ENCODE results near the gene GBGT1. TPM values are rescaled to one million over a fixed set of nuclear protein-coding genes. Genes with fewer than 3 reads are reported as not detected.

GBGT1 gene
- total RNA-seq, 1 experiment from 2014 or later, result not detected

GRCh38 chr9:133135146-133135745 lies 28.5 kb downstream of the GBGT1 start:
- Histone ChIP-seq H3F3A (ENCODE audit: low read length, unreplicated experiment) (no peaks in the 10 kb centered on the region), H3K4me1 (ENCODE audit: insufficient read depth, low read length) (peaks cover 31% of the 10 kb centered on the region), H3K36me3 (ENCODE audit: low read depth, low read length) (no peaks in the 10 kb centered on the region), H3K4me3 (ENCODE audit: low read length) (peak overlapping the region; percentile 39; the same call in 1 of the 2 replicates), H2AFZ (ENCODE audit: low read length) (no peak overlapping the region), H3K27me3 (ENCODE audit: low read length) (no peaks in the 10 kb centered on the region), H3K4me2 (ENCODE audit: low read length) (peak overlapping the region; percentile 75), H4K20me1 (ENCODE audit: low read length) (no peaks in the 10 kb centered on the region; the same call in 1 of the 2 replicates), H3K79me2 (ENCODE audit: low read length) (peaks cover 42% of the 10 kb centered on the region), H3K9ac (ENCODE audit: low read length) (peak overlapping the region; percentile 74), H3K9me2 (replicated peaks; ENCODE audit: low read length) (no peaks in the 10 kb centered on the region), H3K9me3 (ENCODE audit: low read length) (no peaks in the 10 kb centered on the region), H3K27ac (ENCODE audit: low read length) (peak overlapping the region; percentile 95)
- ChIA-PET CTCF (interaction anchor here (0.5 to 1.5 kb wide), 3 partner anchors 9 to 14 kb away, joined by 3 to 16 read pairs (median 5); no protein-coding TSS in a partner anchor), POLR2A (ENCODE audit: unreplicated experiment) (interaction anchor here (0.6 to 1.2 kb wide), 4 partner anchors 9 to 112 kb away, joined by 3 to 7 read pairs (median 3); partner anchors contain the start of gene RALGDS)
- no TSS peak for BruUV-seq (replicated peaks)
- TF ChIP-seq, protein P1, sequence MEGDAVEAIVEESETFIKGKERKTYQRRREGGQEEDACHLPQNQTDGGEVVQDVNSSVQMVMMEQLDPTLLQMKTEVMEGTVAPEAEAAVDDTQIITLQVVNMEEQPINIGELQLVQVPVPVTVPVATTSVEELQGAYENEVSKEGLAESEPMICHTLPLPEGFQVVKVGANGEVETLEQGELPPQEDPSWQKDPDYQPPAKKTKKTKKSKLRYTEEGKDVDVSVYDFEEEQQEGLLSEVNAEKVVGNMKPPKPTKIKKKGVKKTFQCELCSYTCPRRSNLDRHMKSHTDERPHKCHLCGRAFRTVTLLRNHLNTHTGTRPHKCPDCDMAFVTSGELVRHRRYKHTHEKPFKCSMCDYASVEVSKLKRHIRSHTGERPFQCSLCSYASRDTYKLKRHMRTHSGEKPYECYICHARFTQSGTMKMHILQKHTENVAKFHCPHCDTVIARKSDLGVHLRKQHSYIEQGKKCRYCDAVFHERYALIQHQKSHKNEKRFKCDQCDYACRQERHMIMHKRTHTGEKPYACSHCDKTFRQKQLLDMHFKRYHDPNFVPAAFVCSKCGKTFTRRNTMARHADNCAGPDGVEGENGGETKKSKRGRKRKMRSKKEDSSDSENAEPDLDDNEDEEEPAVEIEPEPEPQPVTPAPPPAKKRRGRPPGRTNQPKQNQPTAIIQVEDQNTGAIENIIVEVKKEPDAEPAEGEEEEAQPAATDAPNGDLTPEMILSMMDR (conservative IDR thresholded peaks at IDR 0.05; ENCODE audit: low read depth, low read length), result no peak
- TF ChIP-seq EZH2phosphoT487 (IDR thresholded peaks at IDR 0.05; ENCODE audit: borderline replicate concordance, low read length), result no peak
- TF ChIP-seq EZH2 (IDR thresholded peaks at IDR 0.05; ENCODE audit: low read length, unreplicated experiment), result no peak
- ATAC-seq, result peak; percentile 78
- peak; percentile 97 for DNase-seq
- intact Hi-C loops (cut with micrococcal nuclease), result loop anchor here (1.0 kb wide), 1 partner anchor 9 kb away; no protein-coding TSS in a partner anchor

DNA sequence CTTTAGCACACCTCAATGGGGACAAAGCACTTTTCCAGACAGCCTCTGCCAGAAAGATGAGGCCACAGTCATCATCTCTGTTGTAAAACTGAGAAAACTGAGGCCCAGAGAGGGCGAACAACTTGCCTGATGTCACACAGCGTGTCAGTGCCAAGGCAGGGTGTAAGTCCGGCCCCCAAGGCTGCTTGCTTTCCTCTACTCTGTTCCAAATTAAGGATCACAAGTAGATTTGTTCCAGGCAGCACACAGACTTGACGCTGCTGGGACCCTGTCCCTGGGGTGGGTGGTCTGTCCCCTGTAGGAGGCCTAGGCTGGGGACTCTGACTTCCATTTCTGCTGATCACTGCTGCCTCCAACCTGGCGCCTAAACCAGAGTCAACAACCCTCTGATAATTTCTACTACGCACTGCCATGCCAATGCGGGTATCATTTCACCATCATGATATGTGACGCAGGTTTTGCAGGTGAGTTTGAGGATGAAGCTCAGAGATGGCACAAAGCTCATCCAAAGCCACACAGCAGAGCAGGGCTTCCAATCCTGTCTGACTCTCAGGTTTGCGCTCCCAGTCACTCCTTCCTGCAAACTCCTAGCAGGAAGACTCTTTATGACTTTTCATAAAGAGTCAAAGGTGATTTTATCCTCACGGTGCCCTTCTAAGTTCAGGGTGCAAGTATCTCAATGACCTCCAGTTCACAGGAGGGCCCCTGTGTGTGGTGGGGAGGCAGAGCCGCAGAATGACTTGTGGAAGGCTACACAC lies 29.1 kb downstream of the GBGT1 start:
- Histone ChIP-seq H3K4me1 (ENCODE audit: insufficient read depth, low read length) (peaks cover 31% of the 10 kb centered on the region), H3K79me2 (ENCODE audit: low read length) (peaks cover 42% of the 10 kb centered on the region), H3F3A (ENCODE audit: low read length, unreplicated experiment) (no peaks in the 10 kb centered on the region), H3K4me2 (ENCODE audit: low read length) (peak overlapping the region; percentile 75), H3K27me3 (ENCODE audit: low read length) (no peaks in the 10 kb centered on the region), H3K36me3 (ENCODE audit: low read depth, low read length) (no peaks in the 10 kb centered on the region), H4K20me1 (ENCODE audit: low read length) (no peaks in the 10 kb centered on the region; the same call in 1 of the 2 replicates), H3K9ac (ENCODE audit: low read length) (peak overlapping the region; percentile 74), H3K27ac (ENCODE audit: low read length) (peak overlapping the region; percentile 95), H3K9me2 (replicated peaks; ENCODE audit: low read length) (no peaks in the 10 kb centered on the region), H2AFZ (ENCODE audit: low read length) (no peak overlapping the region), H3K4me3 (ENCODE audit: low read length) (peak overlapping the region; percentile 39; the same call in 1 of the 2 replicates), H3K9me3 (ENCODE audit: low read length) (no peaks in the 10 kb centered on the region)
- BruUV-seq (replicated peaks), result TSS peak; percentile 18
- ATAC-seq (peak; percentile 5), DNase-seq (peak; percentile 35)
- POLR2A ChIA-PET (ENCODE audit: unreplicated experiment), result interaction anchor here (0.5 to 1.2 kb wide), 5 partner anchors 9 to 103 kb away, joined by 3 to 7 read pairs (median 3); partner anchors contain the start of gene RALGDS
- CTCF ChIA-PET, result interaction anchor here (0.5 to 2.2 kb wide), 5 partner anchors 9 to 185 kb away, joined by 3 to 20 read pairs (median 5); no protein-coding TSS in a partner anchor
- TF ChIP-seq, protein P1 (conservative IDR thresholded peaks at IDR 0.05; ENCODE audit: low read depth, low read length), result no peak
- intact Hi-C loops (cut with micrococcal nuclease), result loop anchor here (1.0 kb wide), 1 partner anchor 10 kb away; no protein-coding TSS in a partner anchor
